Mammary epithelial cell (primary cell): ENCODE data around the gene USP37.

Source experiments
- EZH2 ChIP-seq: IDR thresholded peaks from 2 replicates; pipeline ENCODE4 v1.6.1; 2012; ENCODE audit warnings: low read length, inconsistent platforms, borderline replicate concordance
- TF ChIP-seq, protein P1 (sequence below), 2 donors: IDR thresholded peaks in 1 of 2; conservative IDR thresholded peaks in 1 of 2; 2 replicates each; pipeline ENCODE4 v1.5.1; 2011 to 2012; ENCODE audit warnings: inconsistent platforms in 2 of 2, low read length in 2 of 2, mild to moderate bottlenecking in 2 of 2, control low read depth in 1 of 2, low read depth in 1 of 2; ENCODE audit not compliant: insufficient read depth in 1 of 2; ENCODE audit errors: extremely low read depth in 1 of 2

GRCh38 chr2:218585541-218585940, 17.4 kb upstream of the USP37 start:
- TF ChIP-seq, protein P1, sequence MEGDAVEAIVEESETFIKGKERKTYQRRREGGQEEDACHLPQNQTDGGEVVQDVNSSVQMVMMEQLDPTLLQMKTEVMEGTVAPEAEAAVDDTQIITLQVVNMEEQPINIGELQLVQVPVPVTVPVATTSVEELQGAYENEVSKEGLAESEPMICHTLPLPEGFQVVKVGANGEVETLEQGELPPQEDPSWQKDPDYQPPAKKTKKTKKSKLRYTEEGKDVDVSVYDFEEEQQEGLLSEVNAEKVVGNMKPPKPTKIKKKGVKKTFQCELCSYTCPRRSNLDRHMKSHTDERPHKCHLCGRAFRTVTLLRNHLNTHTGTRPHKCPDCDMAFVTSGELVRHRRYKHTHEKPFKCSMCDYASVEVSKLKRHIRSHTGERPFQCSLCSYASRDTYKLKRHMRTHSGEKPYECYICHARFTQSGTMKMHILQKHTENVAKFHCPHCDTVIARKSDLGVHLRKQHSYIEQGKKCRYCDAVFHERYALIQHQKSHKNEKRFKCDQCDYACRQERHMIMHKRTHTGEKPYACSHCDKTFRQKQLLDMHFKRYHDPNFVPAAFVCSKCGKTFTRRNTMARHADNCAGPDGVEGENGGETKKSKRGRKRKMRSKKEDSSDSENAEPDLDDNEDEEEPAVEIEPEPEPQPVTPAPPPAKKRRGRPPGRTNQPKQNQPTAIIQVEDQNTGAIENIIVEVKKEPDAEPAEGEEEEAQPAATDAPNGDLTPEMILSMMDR (conservative IDR thresholded peaks at IDR 0.05 in 1 of 2, IDR thresholded peaks at IDR 0.05 in 1 of 2; ENCODE audit: extremely low read depth in 1 of 2, insufficient read depth in 1 of 2, low read depth in 1 of 2, low read length in 2 of 2), result no peak
- TF ChIP-seq EZH2, result no peak
